K562 (cell line): ENCODE measurements around the gene FMNL2. TPM values are rescaled to one million over a fixed set of nuclear protein-coding genes. Genes with fewer than 3 reads are reported as not detected.

ENCODE experiments used
- ATAC-seq: fragments of 200-7000 bp; cut with Tn5 transposase; 3 replicates; pipeline ENCODE4 v1.9.1; 2020; ENCODE audit warnings: moderate library complexity
- BruUV-seq: library from RNA; stranded (reverse); fragments of 400-500 nt; replicated peaks from 2 replicates; lab custom pipeline; 2021; lab: Mats Ljungman, UMichigan
- CTCF ChIA-PET: fragments of 300-600 bp; formaldehyde crosslinking; extraction: SDS; loops from one replicate; lab custom pipeline; 2021; ENCODE audit warnings: low intra/inter-chr PET ratio; lab: Yijun Ruan, JAX
- POLR2A ChIA-PET: fragments of 300-600, 350-650 bp; sonication (Branson Sonifier 250); formaldehyde crosslinking; extraction: SDS; loops from one replicate; lab custom pipeline; 2021; ENCODE audit warnings: antibody characterized with exemption, inconsistent platforms; lab: Yijun Ruan, JAX
- DNase-seq, 4 experiments: peaks; one replicate each; pipeline versions ENCODE4 v3.0.0 to v3.0.0-alpha.2; 2011 to 2018; ENCODE audit warnings: low spot score in 3 of 4, mixed read lengths in 3 of 4; ENCODE audit errors: extremely low read depth in 1 of 4
- FAIRE-seq: peaks from 2 replicates; lab custom pipeline; 2011; peaks lifted over from hg19 to GRCh38; lab: Jason Lieb, UNC
- H2AFZ ChIP-seq: 2 replicates; pipeline ENCODE4 v1.6.0; 2011; ENCODE audit warnings: low read depth, low read length, control low read depth, inconsistent platforms
- H3K27ac ChIP-seq: fragments of 200-600 bp; 3 replicates; pipeline ENCODE4 v1.8.0; 2011; ENCODE audit warnings: low read depth, mild to moderate bottlenecking, control low read depth, inconsistent platforms, low read length, moderate library complexity, mixed read lengths; ENCODE audit errors: extremely low read depth
- H3K27me3 ChIP-seq, 2 experiments: fragments of 300-600 bp in 1 of 2; 2 replicates in 1 of 2; 3 replicates in 1 of 2; pipeline versions ENCODE4 v1.6.0 to v1.8.0; 2011; ENCODE audit warnings: inconsistent platforms in 2 of 2, low read length in 2 of 2, mild to moderate bottlenecking in 1 of 2, mixed read lengths in 1 of 2, moderate library complexity in 1 of 2; ENCODE audit not compliant: control insufficient read depth in 2 of 2, insufficient read depth in 2 of 2
- H3K36me3 ChIP-seq: fragments of 300-600 bp; 3 replicates; pipeline ENCODE4 v1.8.0; 2011; ENCODE audit warnings: mild to moderate bottlenecking, low read length, inconsistent platforms; ENCODE audit not compliant: control insufficient read depth, insufficient read depth
- H3K4me1 ChIP-seq, 2 experiments: fragments of 200-600 bp in 1 of 2; replicated peaks in 1 of 2; 2 replicates in 1 of 2; 3 replicates in 1 of 2; pipeline versions ENCODE4 v1.5.1 to v1.8.0; 2011; ENCODE audit warnings: inconsistent platforms in 2 of 2, low read length in 2 of 2, mild to moderate bottlenecking in 1 of 2, mixed read lengths in 1 of 2, moderate library complexity in 1 of 2; ENCODE audit not compliant: control insufficient read depth in 2 of 2, insufficient read depth in 2 of 2
- H3K4me2 ChIP-seq: 2 replicates; pipeline ENCODE4 v1.6.1; 2011; ENCODE audit warnings: low read length, control low read depth, inconsistent platforms, mixed read lengths; ENCODE audit not compliant: insufficient read depth
- H3K4me3 ChIP-seq: fragments of 200-600 bp; sonication (generic), shearing (Covaris generic); 2 replicates; pipeline ENCODE4 v1.5.1; 2016; ENCODE audit warnings: control low read depth, inconsistent platforms
- H3K79me2 ChIP-seq: fragments of 200-600 bp; 3 replicates; pipeline ENCODE4 v1.8.0; 2011; ENCODE audit warnings: low read length, inconsistent platforms; ENCODE audit not compliant: control insufficient read depth, insufficient read depth
- H3K9ac ChIP-seq, 2 experiments: 2 replicates each; pipeline versions ENCODE4 v1.6.0 to v1.6.1; 2011; ENCODE audit warnings: low read depth in 2 of 2, low read length in 2 of 2, control low read depth in 1 of 2, inconsistent platforms in 1 of 2, mild to moderate bottlenecking in 1 of 2, mixed read lengths in 1 of 2; ENCODE audit not compliant: insufficient read depth in 1 of 2
- H3K9me1 ChIP-seq: one replicate; pipeline ENCODE4 v1.6.0; 2011; ENCODE audit warnings: inconsistent platforms, mild to moderate bottlenecking, low read length, moderate library complexity; ENCODE audit not compliant: control insufficient read depth, insufficient read depth
- H3K9me3 ChIP-seq: replicated peaks from 2 replicates; pipeline ENCODE4 v1.5.1; 2011; ENCODE audit warnings: low read depth, low read length, inconsistent platforms; ENCODE audit not compliant: control insufficient read depth, insufficient read depth
- H4K20me1 ChIP-seq: replicated peaks from 2 replicates; pipeline ENCODE4 v1.6.1; 2011; ENCODE audit warnings: low read length, inconsistent platforms, mixed read lengths; ENCODE audit not compliant: control insufficient read depth, insufficient read depth
- ATF7 ChIP-seq: fragments of 450-650 bp; IDR thresholded peaks from 2 replicates; pipeline ENCODE4 v1.7.1; 2014; ENCODE audit warnings: mild to moderate bottlenecking, moderate library complexity
- CBFA2T2 ChIP-seq: fragments of 450-650 bp; conservative IDR thresholded peaks from 2 replicates; pipeline ENCODE4 v1.6.1; 2017; ENCODE audit warnings: mild to moderate bottlenecking
- CEBPZ ChIP-seq: fragments of 150-350 bp; IDR thresholded peaks from 2 replicates; pipeline ENCODE4 v1.6.1; 2014; ENCODE audit warnings: low read depth, mild to moderate bottlenecking, low read length, borderline replicate concordance
- ETV1 ChIP-seq: fragments of 450-650 bp; conservative IDR thresholded peaks from 2 replicates; pipeline ENCODE4 v1.6.1; 2016; ENCODE audit warnings: missing genetic modification characterization, control low read depth, low read depth, missing compliant biosample characterization
- ID3 ChIP-seq, 2 experiments: fragments of 250-450 bp in 1 of 2; fragments of 450-650 bp in 1 of 2; sonication (Bioruptor Pico) in 1 of 2; IDR thresholded peaks; 2 replicates each; pipeline versions ENCODE4 v1.6.1 to v1.8.0; 2016 to 2021; ENCODE audit warnings: mild to moderate bottlenecking in 2 of 2, moderate library complexity in 2 of 2, missing compliant biosample characterization in 1 of 2, missing genetic modification characterization in 1 of 2
- KDM2B ChIP-seq: fragments of 250-450 bp; sonication (Bioruptor Pico); IDR thresholded peaks from 2 replicates; pipeline ENCODE4 v1.8.0; 2021; ENCODE audit warnings: mild to moderate bottlenecking, moderate library complexity
- MCM7 ChIP-seq, 2 experiments: fragments of 450-650 bp; IDR thresholded peaks; 2 replicates each; pipeline ENCODE4 v1.6.1; 2016 to 2018
- PHF20 ChIP-seq: fragments of 450-650 bp; IDR thresholded peaks from 2 replicates; pipeline ENCODE4 v1.6.1; 2018; ENCODE audit not compliant: partially characterized antibody
- SP2 ChIP-seq: IDR thresholded peaks from 2 replicates; pipeline ENCODE4 v1.6.1; 2011; ENCODE audit warnings: mild to moderate bottlenecking, low read depth, low read length, moderate library complexity; ENCODE audit not compliant: poor library complexity, severe bottlenecking; ENCODE audit errors: extremely low read depth
- STAT6 ChIP-seq: sonication (generic); formaldehyde crosslinking; IDR thresholded peaks from 2 replicates; pipeline ENCODE4 v1.8.1; 2023; ENCODE audit warnings: mild to moderate bottlenecking, missing genetic modification reagents
- ZNF449 ChIP-seq: fragments of 250-450 bp; sonication (Bioruptor Pico); IDR thresholded peaks from 2 replicates; pipeline ENCODE4 v1.8.0; 2022; ENCODE audit warnings: moderate library complexity, mild to moderate bottlenecking, inconsistent platforms
- ZNF589 ChIP-seq: fragments of 200-800 bp; sonication (Bioruptor generic); IDR thresholded peaks from 2 replicates; pipeline ENCODE4 v1.6.1; 2016; ENCODE audit warnings: low read depth, missing genetic modification characterization, missing compliant biosample characterization
- ZNF655 ChIP-seq: fragments of 250-450 bp; sonication (Bioruptor Pico); IDR thresholded peaks from 2 replicates; pipeline ENCODE4 v1.5.0; 2021
- WGBS: fragments of 100-300 bp; shearing (Covaris generic); methylation state at CpG from one replicate; pipeline ENCODE4 v1.1.6; 2016; ENCODE audit warnings: low coverage, mixed read lengths; ENCODE audit not compliant: insufficient coverage; ENCODE audit errors: missing lambda C conversion rate; 5-methylcytosine and 5-hydroxymethylcytosine counted together
- in situ Hi-C: fragments of 300-500 bp; cut with MboI; formaldehyde crosslinking; loops from 4 replicates; pipeline ENCODE4 v1.15.0; 2018; ENCODE audit warnings: inconsistent platforms, mixed read lengths
- intact Hi-C: fragments of 100-400 bp; cut with micrococcal nuclease; formaldehyde crosslinking; loops from 2 replicates; pipeline ENCODE4 v1.14.2; 2022
- polyA plus RNA-seq, 8 experiments: library from polyadenylated mRNA; depleted of rRNA in 4 of 8; stranded (reverse) in 5 of 8; unstranded in 3 of 8; fragments of >200 nt; fragmentation: Nextera tagmentation in 2 of 8; fragmentation: Illumina TruSeq in 1 of 8; extraction: Ambion mirVana in 2 of 8; extraction: Trizol in 1 of 8; gene quantifications; 2 replicates each; pipeline versions ENCODE4 v1.2.1 to v1.2.3, GENCODE V29; 2011 to 2014; ENCODE audit warnings: inconsistent platforms in 1 of 8, missing spikeins in 1 of 8
- total RNA-seq, 7 experiments: library from RNA; depleted of rRNA in 6 of 7; stranded (reverse); fragments of >200 nt in 6 of 7; fragmentation: Illumina TruSeq in 2 of 7; extraction: Trizol in 2 of 7; gene quantifications; 2 replicates each; pipeline versions ENCODE4 v1.2.1 to v1.2.3, GENCODE V29; 2011 to 2021; ENCODE audit warnings: low replicate concordance in 1 of 7

Gene FMNL2
- total and polyA plus RNA-seq, 9 of the 15 experiments (the other 6 are each of a cell fraction or from before 2014, with no cell fraction given) = 0.15 to 0.49 (median 0.24) TPM; not detected in 1

- WGBS = 0% methylated on average over 2 of the region's 2 CpGs
- POLR2A ChIA-PET = no interaction called here
- no peaks in the 10 kb centered on the region for H4K20me1 ChIP-seq
- TF ChIP-seq MCM7 (IDR thresholded peaks at IDR 0.05) = no peak
- no peak for TF ChIP-seq KDM2B (CRISPR knock-in tag)
- TF ChIP-seq ETV1 = no peak
- no peak for TF ChIP-seq SP2
- TF ChIP-seq ZNF449 (CRISPR knock-in tag) = no peak
- TF ChIP-seq ATF7 = no peak
- no peak for TF ChIP-seq ID3 (CRISPR knock-in tag; IDR thresholded peaks at IDR 0.05)
- no peak for TF ChIP-seq ID3 (tag; IDR thresholded peaks at IDR 0.05)
- TF ChIP-seq CBFA2T2 = no peak
- TF ChIP-seq ZNF655 = no peak
- no peak for TF ChIP-seq PHF20
- no peak for TF ChIP-seq STAT6
- no peak for TF ChIP-seq CEBPZ
- no peak for TF ChIP-seq ZNF589 (CRISPR knock-in tag)
These were observed 20.4 kb downstream of the FMNL2 start for GRCh38 chr2:152355409-152355831.

More at GRCh38 chr2:152355409-152355831, 20.4 kb downstream of the FMNL2 start:
- no peaks in the 10 kb centered on the region for H3K4me1 ChIP-seq
- no peak overlapping the region for H3K4me3 ChIP-seq
- FAIRE-seq (no peak), DNase-seq (no peak), ATAC-seq (no peak)
- no peaks in the 10 kb centered on the region for H3K9me1 ChIP-seq
- H3K9me3 ChIP-seq = no peaks in the 10 kb centered on the region
- no peak overlapping the region for H3K9ac ChIP-seq
- no TSS peak for BruUV-seq
- H3K27me3 ChIP-seq = peaks cover 0 to under 1% of the 10 kb centered on the region in 2 experiments; a peak in 1 of 5 replicates
- H3K27ac ChIP-seq = no peak overlapping the region
- intact Hi-C loops (no loop called here), in situ Hi-C loops (no loop called here)
- no peaks in the 10 kb centered on the region for H3K79me2 ChIP-seq
- CTCF ChIA-PET = no interaction called here
- no peaks in the 10 kb centered on the region for H3K36me3 ChIP-seq
- no peak overlapping the region for H3K4me2 ChIP-seq
- H2AFZ ChIP-seq = no peak overlapping the region
